HCT116 (cell line): ENCODE measurements around the gene TUSC1.

Source experiments
- CEBPB ChIP-seq: IDR thresholded peaks from 2 replicates; pipeline ENCODE4 v1.6.1; 2012; ENCODE audit warnings: low read depth
- EZH2 ChIP-seq: fragments of 200-600 bp; sonication (generic); IDR thresholded peaks from 2 replicates; pipeline ENCODE4 v1.6.1; 2017; ENCODE audit warnings: antibody characterized with exemption, mixed run types
- JUND ChIP-seq: IDR thresholded peaks from 2 replicates; pipeline ENCODE4 v1.6.1; 2012
- POLR2A ChIP-seq: IDR thresholded peaks from 2 replicates; pipeline ENCODE4 v1.7.0; 2011; ENCODE audit warnings: borderline replicate concordance; ENCODE audit not compliant: insufficient read depth, insufficient read length; ENCODE audit errors: extremely low read depth
- POLR2AphosphoS5 ChIP-seq: IDR thresholded peaks from 2 replicates; pipeline ENCODE4 v1.6.1; 2011; ENCODE audit warnings: mild to moderate bottlenecking, low read depth, low read length, moderate library complexity
- RAD21 ChIP-seq: IDR thresholded peaks from 2 replicates; pipeline ENCODE4 v1.6.1; 2012; ENCODE audit warnings: low read depth, mild to moderate bottlenecking
- YY1 ChIP-seq: IDR thresholded peaks from 2 replicates; pipeline ENCODE4 v1.6.1; 2011; ENCODE audit warnings: low read length, low read depth, moderate library complexity, mild to moderate bottlenecking; ENCODE audit not compliant: insufficient replicate concordance; ENCODE audit errors: extremely low read depth
- ZFX ChIP-seq: fragments of 450-650 bp; IDR thresholded peaks from 2 replicates; pipeline ENCODE4 v1.6.1; 2017
- TF ChIP-seq, protein P1 (sequence below), 3 experiments: fragments of 200-600 bp in 1 of 3; sonication (generic) in 1 of 3; IDR thresholded peaks in 2 of 3; conservative IDR thresholded peaks in 1 of 3; 2 replicates each; pipeline ENCODE4 v1.5.1; 2012 to 2017; ENCODE audit warnings: low read depth in 2 of 3, low read length in 2 of 3, antibody characterized with exemption in 1 of 3, borderline replicate concordance in 1 of 3, control low read depth in 1 of 3, mild to moderate bottlenecking in 1 of 3, mixed read lengths in 1 of 3, mixed run types in 1 of 3, moderate library complexity in 1 of 3; ENCODE audit not compliant: insufficient read depth in 1 of 3
- TF ChIP-seq, protein P2 (sequence below): IDR thresholded peaks from 2 replicates; pipeline ENCODE4 v1.6.1; 2012
- TF ChIP-seq, protein P3 (sequence below): IDR thresholded peaks from 2 replicates; pipeline ENCODE4 v1.6.1; 2012; ENCODE audit warnings: low read depth

DNA sequence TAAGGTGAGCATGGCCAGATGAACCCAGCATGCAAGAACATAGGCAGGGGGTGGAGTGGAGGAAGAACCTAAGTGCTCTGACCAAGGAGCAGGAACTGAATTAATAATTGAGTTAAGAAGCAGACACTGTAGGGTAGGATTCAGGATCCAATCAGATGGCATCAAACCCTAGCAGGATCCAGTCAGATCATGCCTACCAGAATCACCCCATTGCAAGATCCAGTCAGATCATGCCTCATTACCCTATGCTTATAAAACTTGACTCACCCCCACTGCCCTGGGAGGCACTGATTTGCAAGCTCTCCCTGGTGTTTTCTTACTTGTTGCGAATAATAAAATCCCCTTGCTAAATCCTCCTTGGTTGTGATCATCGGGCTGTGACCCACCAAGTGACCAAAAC is 19.7 kb downstream of the TUSC1 start:
- TF ChIP-seq, protein P1, sequence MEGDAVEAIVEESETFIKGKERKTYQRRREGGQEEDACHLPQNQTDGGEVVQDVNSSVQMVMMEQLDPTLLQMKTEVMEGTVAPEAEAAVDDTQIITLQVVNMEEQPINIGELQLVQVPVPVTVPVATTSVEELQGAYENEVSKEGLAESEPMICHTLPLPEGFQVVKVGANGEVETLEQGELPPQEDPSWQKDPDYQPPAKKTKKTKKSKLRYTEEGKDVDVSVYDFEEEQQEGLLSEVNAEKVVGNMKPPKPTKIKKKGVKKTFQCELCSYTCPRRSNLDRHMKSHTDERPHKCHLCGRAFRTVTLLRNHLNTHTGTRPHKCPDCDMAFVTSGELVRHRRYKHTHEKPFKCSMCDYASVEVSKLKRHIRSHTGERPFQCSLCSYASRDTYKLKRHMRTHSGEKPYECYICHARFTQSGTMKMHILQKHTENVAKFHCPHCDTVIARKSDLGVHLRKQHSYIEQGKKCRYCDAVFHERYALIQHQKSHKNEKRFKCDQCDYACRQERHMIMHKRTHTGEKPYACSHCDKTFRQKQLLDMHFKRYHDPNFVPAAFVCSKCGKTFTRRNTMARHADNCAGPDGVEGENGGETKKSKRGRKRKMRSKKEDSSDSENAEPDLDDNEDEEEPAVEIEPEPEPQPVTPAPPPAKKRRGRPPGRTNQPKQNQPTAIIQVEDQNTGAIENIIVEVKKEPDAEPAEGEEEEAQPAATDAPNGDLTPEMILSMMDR (IDR thresholded peaks at IDR 0.05 in 2 of 3, conservative IDR thresholded peaks at IDR 0.05 in 1 of 3; ENCODE audit: borderline replicate concordance in 1 of 3, insufficient read depth in 1 of 3, low read depth in 2 of 3, low read length in 2 of 3), result no peak
- TF ChIP-seq POLR2AphosphoS5, result no peak
- TF ChIP-seq ZFX, result no peak
- no peak for TF ChIP-seq POLR2A
- TF ChIP-seq, protein P2, sequence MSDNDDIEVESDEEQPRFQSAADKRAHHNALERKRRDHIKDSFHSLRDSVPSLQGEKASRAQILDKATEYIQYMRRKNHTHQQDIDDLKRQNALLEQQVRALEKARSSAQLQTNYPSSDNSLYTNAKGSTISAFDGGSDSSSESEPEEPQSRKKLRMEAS, result no peak
- TF ChIP-seq RAD21, result no peak
- no peak for TF ChIP-seq EZH2
- TF ChIP-seq, protein P3, sequence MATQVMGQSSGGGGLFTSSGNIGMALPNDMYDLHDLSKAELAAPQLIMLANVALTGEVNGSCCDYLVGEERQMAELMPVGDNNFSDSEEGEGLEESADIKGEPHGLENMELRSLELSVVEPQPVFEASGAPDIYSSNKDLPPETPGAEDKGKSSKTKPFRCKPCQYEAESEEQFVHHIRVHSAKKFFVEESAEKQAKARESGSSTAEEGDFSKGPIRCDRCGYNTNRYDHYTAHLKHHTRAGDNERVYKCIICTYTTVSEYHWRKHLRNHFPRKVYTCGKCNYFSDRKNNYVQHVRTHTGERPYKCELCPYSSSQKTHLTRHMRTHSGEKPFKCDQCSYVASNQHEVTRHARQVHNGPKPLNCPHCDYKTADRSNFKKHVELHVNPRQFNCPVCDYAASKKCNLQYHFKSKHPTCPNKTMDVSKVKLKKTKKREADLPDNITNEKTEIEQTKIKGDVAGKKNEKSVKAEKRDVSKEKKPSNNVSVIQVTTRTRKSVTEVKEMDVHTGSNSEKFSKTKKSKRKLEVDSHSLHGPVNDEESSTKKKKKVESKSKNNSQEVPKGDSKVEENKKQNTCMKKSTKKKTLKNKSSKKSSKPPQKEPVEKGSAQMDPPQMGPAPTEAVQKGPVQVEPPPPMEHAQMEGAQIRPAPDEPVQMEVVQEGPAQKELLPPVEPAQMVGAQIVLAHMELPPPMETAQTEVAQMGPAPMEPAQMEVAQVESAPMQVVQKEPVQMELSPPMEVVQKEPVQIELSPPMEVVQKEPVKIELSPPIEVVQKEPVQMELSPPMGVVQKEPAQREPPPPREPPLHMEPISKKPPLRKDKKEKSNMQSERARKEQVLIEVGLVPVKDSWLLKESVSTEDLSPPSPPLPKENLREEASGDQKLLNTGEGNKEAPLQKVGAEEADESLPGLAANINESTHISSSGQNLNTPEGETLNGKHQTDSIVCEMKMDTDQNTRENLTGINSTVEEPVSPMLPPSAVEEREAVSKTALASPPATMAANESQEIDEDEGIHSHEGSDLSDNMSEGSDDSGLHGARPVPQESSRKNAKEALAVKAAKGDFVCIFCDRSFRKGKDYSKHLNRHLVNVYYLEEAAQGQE, result no peak
- TF ChIP-seq YY1, result no peak
- no peak for TF ChIP-seq JUND
- no peak for TF ChIP-seq CEBPB
